ENCODE measurements around the gene RTP2.

RTP2 gene

GRCh38 chr3:187677604-187678003 lies 24.8 kb downstream of the RTP2 start:
- H3K4me3 ChIP-seq (ENCODE audit: low read depth, low read length) = no peak overlapping the region
- no peak for TF ChIP-seq CTCF (IDR thresholded peaks at IDR 0.05; ENCODE audit: control insufficient read depth, extremely low read depth, insufficient read depth)
- DNase-seq (ENCODE audit: low read depth) = no peak

GRCh38 chr3:187673012-187673411 lies 29.3 kb downstream of the RTP2 start:
- TF ChIP-seq CTCF (IDR thresholded peaks at IDR 0.05; ENCODE audit: control insufficient read depth, extremely low read depth, insufficient read depth) = no peak
- no peak overlapping the region for H3K4me3 ChIP-seq (ENCODE audit: low read depth, low read length)
- no peak for DNase-seq (ENCODE audit: low read depth)

DNA sequence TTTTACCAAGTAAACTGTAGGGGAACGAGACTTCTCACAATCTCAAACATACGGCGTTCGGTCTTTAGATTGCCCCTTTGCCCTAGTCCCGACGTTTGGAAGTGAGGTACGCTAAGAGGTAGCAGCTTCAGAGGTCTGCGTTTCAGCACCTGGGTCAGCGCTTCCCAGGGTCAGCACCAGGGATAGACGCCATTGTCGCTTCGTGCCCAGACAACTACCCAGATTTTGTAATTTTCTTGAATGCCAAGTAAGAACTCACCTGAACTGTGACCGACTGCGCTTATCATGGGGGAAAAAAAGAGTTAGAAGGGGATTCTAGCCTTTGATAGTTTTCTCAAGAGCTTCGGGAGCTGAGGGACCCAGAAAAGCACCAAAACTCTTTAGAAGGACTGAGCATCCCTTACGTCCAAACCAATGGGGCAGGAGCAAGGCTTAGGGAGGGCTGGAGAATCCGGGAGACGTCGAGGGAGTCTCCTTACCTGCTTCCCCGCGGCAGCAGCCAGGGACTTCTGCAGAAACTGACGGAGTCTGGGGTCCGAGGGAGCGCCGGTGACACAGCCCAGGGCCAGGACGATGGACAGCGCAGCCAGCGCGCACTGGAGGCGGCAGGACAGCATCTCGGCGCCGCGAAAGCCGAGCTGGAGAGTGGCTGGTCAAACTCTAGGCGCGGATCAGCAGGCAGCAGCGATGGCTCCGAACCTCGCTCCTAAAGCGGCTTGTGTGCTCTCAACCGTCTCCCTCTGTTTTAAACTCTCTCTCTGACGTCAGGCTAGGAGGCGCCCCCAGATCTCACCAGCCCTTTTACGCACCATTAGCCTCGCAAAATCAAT lies 32.5 kb downstream of the RTP2 start, which contains the start of gene SST:
Gene SST (minus strand): TSS at position 720 of the 830 bp plus-strand sequence. CDS start 103 bp downstream, at position 617.
- H3K4me3 ChIP-seq (ENCODE audit: low read depth, low read length) = no peak within 1 kb of the TSS
- no peak for TF ChIP-seq CTCF (IDR thresholded peaks at IDR 0.05; ENCODE audit: control insufficient read depth, extremely low read depth, insufficient read depth)
- DNase-seq (ENCODE audit: low read depth) = peak; percentile 19

GRCh38 chr3:187667526-187667925 lies 34.8 kb downstream of the RTP2 start:
- H3K4me3 ChIP-seq (ENCODE audit: low read depth, low read length) = no peak overlapping the region
- TF ChIP-seq CTCF (IDR thresholded peaks at IDR 0.05; ENCODE audit: control insufficient read depth, extremely low read depth, insufficient read depth) = no peak
- DNase-seq (ENCODE audit: low read depth) = peak; percentile 17

DNA sequence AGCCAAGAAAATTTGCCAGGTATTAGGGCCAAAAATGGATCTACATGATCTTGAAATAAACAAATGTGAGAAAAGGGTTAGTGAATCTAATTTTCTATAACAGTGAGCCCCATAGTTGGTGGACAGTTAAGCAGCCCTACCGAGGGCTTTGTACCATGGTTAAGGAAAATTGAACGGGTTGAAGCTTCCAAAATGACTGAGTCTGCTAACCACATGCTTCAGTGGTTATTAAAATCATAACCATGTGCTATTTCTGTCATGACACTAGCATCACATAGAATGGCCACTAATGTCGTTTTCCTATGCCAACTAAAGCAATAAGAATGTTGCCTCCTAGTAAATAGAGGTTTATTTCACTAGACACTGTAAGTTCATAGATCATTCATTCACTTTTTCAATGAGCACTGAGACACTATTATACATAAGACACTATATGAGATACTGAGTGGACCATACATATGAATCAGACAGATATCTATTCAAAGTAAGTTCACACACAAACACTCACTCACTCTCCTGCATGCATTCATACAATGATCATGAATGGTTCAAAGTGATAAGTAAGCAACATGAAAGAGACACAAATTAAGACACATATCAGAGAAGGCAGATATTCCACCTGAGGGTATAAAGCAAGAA lies 36.5 kb downstream of the RTP2 start:
- no peak for DNase-seq (ENCODE audit: low read depth)
- TF ChIP-seq CTCF (IDR thresholded peaks at IDR 0.05; ENCODE audit: control insufficient read depth, extremely low read depth, insufficient read depth) = no peak
- no peak overlapping the region for H3K4me3 ChIP-seq (ENCODE audit: low read depth, low read length)

DNA sequence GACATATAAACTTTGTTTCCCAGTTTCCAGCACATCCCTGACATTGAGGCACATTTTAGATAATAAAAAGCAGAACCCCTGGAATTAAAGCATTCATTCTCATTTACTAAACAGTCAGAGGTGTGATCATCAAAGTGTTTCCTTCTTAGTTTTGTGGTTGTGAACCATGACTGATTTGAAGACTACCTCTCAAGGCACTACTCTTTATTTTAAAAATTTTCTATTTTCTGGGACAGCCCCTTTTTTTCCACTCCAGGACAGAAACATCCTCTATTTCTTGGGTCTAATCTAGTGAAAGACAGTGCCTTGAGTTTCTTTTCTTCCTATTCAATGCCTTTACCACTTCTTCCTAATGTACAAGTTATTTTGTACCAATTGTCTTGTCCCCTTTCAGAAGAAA lies 37.3 kb downstream of the RTP2 start:
- no peak overlapping the region for H3K4me3 ChIP-seq (ENCODE audit: low read depth, low read length)
- no peak for TF ChIP-seq CTCF (IDR thresholded peaks at IDR 0.05; ENCODE audit: control insufficient read depth, extremely low read depth, insufficient read depth)
- no peak for DNase-seq (ENCODE audit: low read depth)
